OCI-LY3 (cell line): ENCODE data around the gene GIGYF1.

Experiments
- CTCF ChIP-seq: fragments of 200-600, 300-600 bp; sonication (generic); IDR thresholded peaks from 2 replicates; pipeline ENCODE4 v1.5.1; 2014; ENCODE audit warnings: antibody characterized with exemption, low read length, low read depth
- EZH2phosphoT487 ChIP-seq: fragments of 200-600 bp; shearing (Covaris generic); IDR thresholded peaks from 2 replicates; pipeline ENCODE4 v1.6.1; 2018; ENCODE audit warnings: antibody characterized with exemption, mixed run types, low read depth

DNA sequence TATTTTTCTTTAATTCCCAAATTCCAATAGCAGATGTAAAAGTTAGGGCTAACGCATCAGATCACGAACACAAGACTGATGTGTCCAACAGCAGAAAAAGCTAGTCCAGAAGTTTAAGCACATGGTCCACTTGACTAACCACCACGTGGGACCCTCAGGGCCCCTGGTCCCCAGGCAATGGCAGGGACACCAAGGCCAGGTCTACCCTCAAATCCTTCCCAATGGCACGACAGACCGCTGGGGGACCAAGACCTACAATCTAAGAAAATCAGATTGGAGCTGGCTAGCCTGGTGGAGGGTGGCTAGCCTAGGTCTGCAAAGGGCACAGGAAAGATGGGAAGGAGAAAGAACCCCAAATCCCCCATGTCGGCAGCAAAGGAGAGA lies 1.5 kb downstream of the GIGYF1 start:
- TF ChIP-seq EZH2phosphoT487 (no peak), CTCF (no peak)
